Body of pancreas (tissue), 4 donors: ENCODE data around the gene MCRIP1. TPM values are rescaled to one million over a fixed set of nuclear protein-coding genes. Genes with fewer than 3 reads are reported as not detected.

ENCODE experiments used
- ATAC-seq: fragments of 150-250 bp; one replicate; pipeline ENCODE4 v1.9.1; 2016
- DNase-seq, 4 donors: peaks; one replicate each; pipeline ENCODE4 v3.0.0-alpha.2; 2019
- H3K27ac ChIP-seq, 4 donors: fragments of 200-600 bp; sonication (generic); 1 replicate in 3 of 4; 2 replicates in 1 of 4; pipeline versions ENCODE4 v1.5.1 to v1.6.1; 2016 to 2019; ENCODE audit warnings: mild to moderate bottlenecking in 1 of 4, mixed read lengths in 1 of 4, moderate library complexity in 1 of 4
- H3K27me3 ChIP-seq, 2 donors: fragments of 200-600 bp; sonication (generic); one replicate each; pipeline ENCODE4 v1.6.0; 2016; ENCODE audit warnings: mild to moderate bottlenecking in 1 of 2
- H3K36me3 ChIP-seq, 2 donors: fragments of 200-600 bp; sonication (generic); replicated peaks in 1 of 2; 2 replicates each; pipeline ENCODE4 v1.5.1; 2016; ENCODE audit warnings: low read depth in 2 of 2; ENCODE audit not compliant: insufficient read depth in 1 of 2
- H3K4me1 ChIP-seq: fragments of 200-600 bp; sonication (generic); one replicate; pipeline ENCODE4 v1.6.0; 2016
- H3K4me3 ChIP-seq, 2 donors: fragments of 200-600 bp; sonication (generic); 1 replicate in 1 of 2; 2 replicates in 1 of 2; pipeline ENCODE4 v1.5.1; 2016 to 2019
- H3K9me3 ChIP-seq, 3 donors: fragments of 200-600 bp; sonication (generic); 1 replicate in 2 of 3; 2 replicates in 1 of 3; pipeline ENCODE4 v1.5.1; 2016
- CTCF ChIP-seq, 7 experiments: fragments of 450-650 bp in 4 of 7; fragments of 200-600 bp in 3 of 7; sonication (generic) in 3 of 7; IDR thresholded peaks; one replicate each; pipeline ENCODE4 v1.5.1; 2016 to 2019; ENCODE audit warnings: antibody characterized with exemption in 7 of 7
- POLR2A ChIP-seq, 3 donors: fragments of 450-650 bp; IDR thresholded peaks; one replicate each; pipeline ENCODE4 v1.6.1; 2016; ENCODE audit warnings: antibody characterized with exemption in 3 of 3, mild to moderate bottlenecking in 2 of 3
- WGBS, 2 donors: methylation state at CpG; one replicate each; pipeline ENCODE4 v1.1.5; 2017; 5-methylcytosine and 5-hydroxymethylcytosine counted together
- intact Hi-C: fragments of 100-400 bp; cut with DNase I; formaldehyde crosslinking; loops from one replicate; pipeline ENCODE4 v1.15.1; 2023
- total RNA-seq, 2 donors: library from RNA; depleted of rRNA; stranded (reverse); fragments of >200 nt; gene quantifications; one replicate each; pipeline ENCODE4 v1.1.0, GENCODE V29; 2016

MCRIP1 gene
- total RNA-seq, 2 donors from 2014 or later: 46.1 to 65.6 TPM

- WGBS, 2 donors: 0% methylated on average over 3 to 80 of the region's 86 CpGs
- intact Hi-C loops: no loop called here
- Histone ChIP-seq H3K36me3 (no peaks in the 10 kb centered on the region), H3K27ac (peak overlapping the region; percentile 95 to 99 (median 98)), H3K27me3 (no peaks in the 10 kb centered on the region), H3K4me1 (peaks cover 49% of the 10 kb centered on the region), H3K4me3 (peak overlapping the region; percentile 42 to 77), H3K9me3 (no peaks in the 10 kb centered on the region)
- ATAC-seq (peak; percentile 33), DNase-seq (peak; percentile 60 to 95 (median 78))
- TF ChIP-seq POLR2A (IDR thresholded peaks at IDR 0.05) (peak; percentile 81 to 92 (median 90)), CTCF (IDR thresholded peaks at IDR 0.05) (peak in 4 of 7 experiments; percentile 13 to 52 (median 28))
Measured at GRCh38 chr17:81871387-81872230, 38.5 kb upstream of the MCRIP1 start.

- 0% methylated on average over 2 of the region's 64 CpGs; no CpG with 5 or more reads in 1 of the 2 donors for WGBS, 2 donors
- no peaks in the 10 kb centered on the region for H3K36me3 ChIP-seq
- DNase-seq (peak in 2 of 4 donors; percentile 95 to 97), ATAC-seq (peak; percentile 75)
- no peak for TF ChIP-seq POLR2A (IDR thresholded peaks at IDR 0.05)
- TF ChIP-seq CTCF (IDR thresholded peaks at IDR 0.05): no peak
- intact Hi-C loops: no loop called here
- H3K27ac ChIP-seq: peak within 1 kb of the TSS; percentile 95 to 99 (median 98)
- peaks cover 55% of the 10 kb centered on the region for H3K4me1 ChIP-seq
- no peaks in the 10 kb centered on the region for H3K27me3 ChIP-seq
- H3K9me3 ChIP-seq: no peaks in the 10 kb centered on the region
- peak within 1 kb of the TSS; percentile 55 to 77 for H3K4me3 ChIP-seq
Measured at GRCh38 chr17:81870981-81871386, 37.9 kb upstream of the MCRIP1 start, which contains the start of gene ARHGDIA. Gene ARHGDIA, minus strand, starts transcription at chr17:81871337. Its CDS starts 1,407 bp downstream, at chr17:81869930.

GRCh38 chr17:81870131-81870980 lies 37.3 kb upstream of the MCRIP1 start:
- Histone ChIP-seq H3K36me3 (no peaks in the 10 kb centered on the region), H3K4me1 (peaks cover 61% of the 10 kb centered on the region), H3K27me3 (no peaks in the 10 kb centered on the region), H3K27ac (peak overlapping the region; percentile 95 to 99 (median 98)), H3K9me3 (no peaks in the 10 kb centered on the region), H3K4me3 (peak overlapping the region; percentile 3 to 55)
- peak; percentile 5 for ATAC-seq
- WGBS, 2 donors: 1 to 10% methylated on average over 8 to 47 of the region's 65 CpGs
- peak in 3 of 4 donors; percentile 49 to 61 (median 50) for DNase-seq
- intact Hi-C loops: no loop called here
- TF ChIP-seq POLR2A (IDR thresholded peaks at IDR 0.05) (peak in 1 of 3 donors; percentile 36), CTCF (IDR thresholded peaks at IDR 0.05) (no peak)

- H3K4me3 ChIP-seq: peak overlapping the region in 1 of 2 donors; percentile 3
- no peaks in the 10 kb centered on the region for H3K9me3 ChIP-seq
- H3K27me3 ChIP-seq: no peaks in the 10 kb centered on the region
- no peaks in the 10 kb centered on the region for H3K36me3 ChIP-seq
- 32 to 50% methylated on average over 21 to 44 of the region's 52 CpGs for WGBS, 2 donors
- H3K4me1 ChIP-seq: peaks cover 70% of the 10 kb centered on the region
- peak overlapping the region; percentile 95 to 99 (median 98) for H3K27ac ChIP-seq
- DNase-seq: peak; percentile 51 to 60 (median 54)
- no peak for ATAC-seq
- TF ChIP-seq POLR2A (IDR thresholded peaks at IDR 0.05): peak in 1 of 3 donors; percentile 17
- peak; percentile 59 to 83 (median 67) for TF ChIP-seq CTCF (IDR thresholded peaks at IDR 0.05)
- intact Hi-C loops: no loop called here
Measured at GRCh38 chr17:81869221-81870130, 36.4 kb upstream of the MCRIP1 start.
